DMS153 (cell line): Measurements from ENCODE around the gene PRX.
"Not testable (repeated sequence)": the region's sequence is repeated elsewhere in the genome, so short reads cannot be mapped to it uniquely, and the experiment has no call there.

ENCODE experiments used
- DNase-seq: peaks from one replicate; lab custom pipeline; 2025; lab: John Stamatoyannopoulos, UW

PRX gene

GRCh38 chr19:40413291-40413845 lies at the start of gene PRX:
Gene PRX, minus strand, starts transcription at chr19:40413378. Its CDS starts 5,446 bp downstream, at chr19:40407932.
- no peak for DNase-seq

- DNase-seq: no peak
Measured at GRCh38 chr19:40461669-40462221, 48.6 kb upstream of the PRX start.

GRCh38 chr19:40460185-40460584 lies 47.0 kb upstream of the PRX start:
- no peak for DNase-seq

GRCh38 chr19:40458597-40458974 lies 45.4 kb upstream of the PRX start:
- no peak for DNase-seq

GRCh38 chr19:40457953-40458596 lies 44.9 kb upstream of the PRX start:
- DNase-seq: no peak

GRCh38 chr19:40457048-40457447 lies 43.9 kb upstream of the PRX start:
- DNase-seq: no peak

GRCh38 chr19:40453943-40454342 lies 40.8 kb upstream of the PRX start:
- not testable (repeated sequence) for DNase-seq

- no peak for DNase-seq
Measured at GRCh38 chr19:40453151-40453735, 40.1 kb upstream of the PRX start.

- no peak for DNase-seq
Measured at GRCh38 chr19:40452016-40452415, 38.8 kb upstream of the PRX start.

- no peak for DNase-seq
Measured at GRCh38 chr19:40450664-40451063, 37.5 kb upstream of the PRX start.

GRCh38 chr19:40449506-40449905 lies 36.3 kb upstream of the PRX start:
- no peak for DNase-seq

- no peak for DNase-seq
Measured at GRCh38 chr19:40446263-40446784, 33.1 kb upstream of the PRX start.

- no peak for DNase-seq
Measured at GRCh38 chr19:40445780-40446262, 32.6 kb upstream of the PRX start.

- no peak for DNase-seq
Measured at GRCh38 chr19:40444825-40445312, 31.7 kb upstream of the PRX start.

GRCh38 chr19:40444000-40444824 lies 31.0 kb upstream of the PRX start, which contains the start of gene SERTAD3:
Gene SERTAD3, minus strand, starts transcription at chr19:40444335. Its CDS starts 2,255 bp downstream, at chr19:40442080.
- peak; percentile 90 for DNase-seq

GRCh38 chr19:40443131-40443999 lies 30.2 kb upstream of the PRX start:
- peak; percentile 99 for DNase-seq

GRCh38 chr19:40442328-40443130 lies 29.4 kb upstream of the PRX start:
- DNase-seq: no peak

GRCh38 chr19:40441719-40442253 lies 28.6 kb upstream of the PRX start:
- DNase-seq: no peak

- DNase-seq: no peak
Measured at GRCh38 chr19:40438284-40438683, 25.1 kb upstream of the PRX start.
